Mesenchymal stem cell (in vitro differentiated cells and primary cell): ENCODE results near the gene TSN.
"Not testable (repeated sequence)": the region's sequence is repeated elsewhere in the genome, so short reads cannot be mapped to it uniquely, and the experiment has no call there.

Source experiments
- DNase-seq: peaks from one replicate; pipeline ENCODE4 v3.0.0-alpha.2; 2013
- H2AFZ ChIP-seq: one replicate; pipeline ENCODE4 v1.6.1; 2013; ENCODE audit warnings: low read depth, mild to moderate bottlenecking, control low read depth, inconsistent platforms, low read length, moderate library complexity
- H2AK5ac ChIP-seq: 2 replicates; pipeline ENCODE4 v1.6.1; 2013; ENCODE audit warnings: low read length, moderate library complexity, mild to moderate bottlenecking, inconsistent platforms; ENCODE audit not compliant: severe bottlenecking
- H2BK120ac ChIP-seq: one replicate; pipeline ENCODE4 v1.6.1; 2013; ENCODE audit warnings: low read depth, mild to moderate bottlenecking, inconsistent platforms, low read length, moderate library complexity
- H2BK12ac ChIP-seq, 2 experiments: one replicate each; pipeline ENCODE4 v1.6.1; 2013; ENCODE audit warnings: inconsistent platforms in 2 of 2, low read length in 2 of 2, mild to moderate bottlenecking in 2 of 2, moderate library complexity in 2 of 2, control low read depth in 1 of 2
- H2BK15ac ChIP-seq: one replicate; pipeline ENCODE4 v1.6.1; 2013; ENCODE audit warnings: mild to moderate bottlenecking, low read depth, inconsistent platforms; ENCODE audit not compliant: poor library complexity, severe bottlenecking
- H2BK5ac ChIP-seq: 2 replicates; pipeline ENCODE4 v1.6.1; 2013; ENCODE audit warnings: low read depth, mild to moderate bottlenecking, low read length, control low read depth, inconsistent platforms; ENCODE audit not compliant: poor library complexity, severe bottlenecking
- H3K14ac ChIP-seq, 2 experiments: one replicate each; pipeline ENCODE4 v1.6.1; 2013; ENCODE audit warnings: inconsistent platforms in 2 of 2, low read length in 2 of 2, control low read depth in 1 of 2, mild to moderate bottlenecking in 1 of 2, moderate library complexity in 1 of 2
- H3K18ac ChIP-seq, 2 experiments: one replicate each; pipeline ENCODE4 v1.6.1; 2013; ENCODE audit warnings: inconsistent platforms in 2 of 2, low read length in 2 of 2, control low read depth in 1 of 2, low read depth in 1 of 2, mild to moderate bottlenecking in 1 of 2
- H3K23ac ChIP-seq, 2 experiments: one replicate each; pipeline ENCODE4 v1.6.1; 2013; ENCODE audit warnings: inconsistent platforms in 2 of 2, low read length in 2 of 2, mild to moderate bottlenecking in 2 of 2, moderate library complexity in 2 of 2, control low read depth in 1 of 2
- H3K27ac ChIP-seq: 2 replicates; pipeline ENCODE4 v1.5.1; 2013; ENCODE audit warnings: mild to moderate bottlenecking, moderate library complexity, low read length, control low read depth, inconsistent platforms; ENCODE audit not compliant: poor library complexity, severe bottlenecking
- H3K27me3 ChIP-seq, 2 experiments: 2 replicates each; pipeline versions ENCODE4 v1.6.1 to v1.7.0; 2013; ENCODE audit warnings: low read length in 2 of 2, mild to moderate bottlenecking in 2 of 2, moderate library complexity in 2 of 2, control low read depth in 1 of 2, inconsistent platforms in 1 of 2; ENCODE audit not compliant: control insufficient read depth in 1 of 2, insufficient read depth in 1 of 2
- H3K36me3 ChIP-seq, 2 experiments: 2 replicates each; pipeline versions ENCODE4 v1.6.1 to v1.7.0; 2013; ENCODE audit warnings: low read length in 2 of 2, control low read depth in 1 of 2, inconsistent platforms in 1 of 2, low read depth in 1 of 2, mild to moderate bottlenecking in 1 of 2; ENCODE audit not compliant: insufficient read depth in 2 of 2, control insufficient read depth in 1 of 2
- H3K4ac ChIP-seq, 2 experiments: one replicate each; pipeline ENCODE4 v1.6.1; 2013; ENCODE audit warnings: inconsistent platforms in 2 of 2, low read length in 2 of 2, mild to moderate bottlenecking in 2 of 2, moderate library complexity in 2 of 2, control low read depth in 1 of 2, low read depth in 1 of 2
- H3K4me1 ChIP-seq: 2 replicates; pipeline ENCODE4 v1.6.1; 2013; ENCODE audit warnings: low read depth, low read length, control low read depth; ENCODE audit not compliant: control insufficient read depth, insufficient read depth
- H3K4me2 ChIP-seq: 2 replicates; pipeline ENCODE4 v1.6.1; 2013; ENCODE audit warnings: low read length, mild to moderate bottlenecking, inconsistent platforms; ENCODE audit not compliant: poor library complexity, severe bottlenecking
- H3K4me3 ChIP-seq, 2 experiments: 2 replicates each; pipeline versions ENCODE4 v1.5.1 to v1.7.0; 2013; ENCODE audit warnings: low read length in 2 of 2, mild to moderate bottlenecking in 2 of 2, control low read depth in 1 of 2, low read depth in 1 of 2; ENCODE audit not compliant: insufficient read depth in 1 of 2
- H3K79me1 ChIP-seq: replicated peaks from 2 replicates; pipeline ENCODE4 v1.6.1; 2013; ENCODE audit warnings: mild to moderate bottlenecking, control low read depth, low read length, inconsistent platforms; ENCODE audit not compliant: poor library complexity, severe bottlenecking
- H3K9ac ChIP-seq: 2 replicates; pipeline ENCODE4 v1.7.0; 2013; ENCODE audit warnings: mild to moderate bottlenecking, low read length, moderate library complexity
- H3K9me3 ChIP-seq: 2 replicates; pipeline ENCODE4 v1.7.0; 2013; ENCODE audit warnings: mild to moderate bottlenecking, low read length; ENCODE audit not compliant: control insufficient read depth
- H4K8ac ChIP-seq: one replicate; pipeline ENCODE4 v1.6.1; 2013; ENCODE audit warnings: inconsistent platforms, mild to moderate bottlenecking, low read length, moderate library complexity
- H4K91ac ChIP-seq: one replicate; pipeline ENCODE4 v1.6.1; 2013; ENCODE audit warnings: mild to moderate bottlenecking, low read length, inconsistent platforms
- WGBS: methylation state at CpG from one replicate; pipeline ENCODE4 v1.1.7; 2013; ENCODE audit warnings: mixed read lengths; 5-methylcytosine and 5-hydroxymethylcytosine counted together

The TSN gene

DNA sequence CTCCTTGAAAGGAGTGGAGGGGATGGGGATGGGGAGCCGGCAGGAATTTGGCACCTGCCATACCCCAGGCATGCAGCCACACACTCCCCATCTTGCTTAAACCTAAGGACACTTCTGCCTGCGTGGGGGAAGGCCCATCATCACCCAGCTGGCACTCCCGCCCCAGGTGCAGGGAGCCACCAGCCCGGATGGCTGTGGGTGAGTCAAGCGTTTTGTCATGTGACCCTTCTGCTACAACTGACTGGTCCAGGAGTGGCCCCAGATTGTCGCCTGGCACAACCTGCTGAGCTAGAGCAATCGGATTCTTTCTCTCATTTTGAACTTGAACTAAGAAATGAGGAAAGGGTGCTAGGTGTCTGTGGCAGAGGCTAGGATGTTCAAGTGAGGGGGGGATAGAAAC lies 61.3 kb downstream of the TSN start:
- Histone ChIP-seq H2BK5ac (no peak overlapping the region), H3K4me3 (no peak overlapping the region), H3K79me1 (no peaks in the 10 kb centered on the region), H3K27me3 (peaks cover 11 to 15% of the 10 kb centered on the region in 2 experiments), H4K8ac (no peak overlapping the region), H3K27ac (no peak overlapping the region), H3K14ac (peak overlapping the region in 1 of 2 experiments; percentile 55), H2BK120ac (no peak overlapping the region), H4K91ac (no peak overlapping the region), H2AFZ (no peak overlapping the region), H3K4me1 (no peaks in the 10 kb centered on the region), H3K4me2 (no peak overlapping the region), H3K9me3 (peaks cover 4% of the 10 kb centered on the region), H2AK5ac (no peak overlapping the region), H3K4ac (no peak overlapping the region), H3K9ac (no peak overlapping the region), H2BK15ac (no peak overlapping the region), H3K18ac (no peak overlapping the region), H3K23ac (no peak overlapping the region), H3K36me3 (no peaks in the 10 kb centered on the region), H2BK12ac (no peak overlapping the region)
- WGBS = 72% methylated on average over 7 of the region's 7 CpGs
- no peak for DNase-seq

DNA sequence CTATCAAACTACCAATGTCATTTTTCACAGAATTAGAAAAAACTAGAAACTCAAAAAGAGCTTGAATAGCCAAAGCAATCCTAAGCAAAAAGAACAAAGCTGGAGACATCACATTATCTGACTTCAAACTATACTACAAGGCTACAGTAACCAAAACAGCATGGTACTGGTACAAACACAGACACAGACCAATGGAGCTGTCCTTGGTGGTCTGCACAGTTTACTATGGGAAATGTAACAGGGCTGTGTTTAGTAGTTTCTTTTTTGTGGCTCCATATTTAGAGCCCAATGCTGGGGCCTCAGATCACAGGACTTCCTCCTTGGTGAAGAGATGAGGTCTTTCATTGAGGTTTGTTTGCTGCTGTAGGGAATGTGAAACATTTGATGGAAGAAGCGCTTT lies 61.9 kb downstream of the TSN start:
- DNase-seq, H3K14ac ChIP-seq, H3K9me3 ChIP-seq, H4K91ac ChIP-seq, H2AFZ ChIP-seq, H3K4me2 ChIP-seq, H3K9ac ChIP-seq, H2BK15ac ChIP-seq, H3K4me1 ChIP-seq, H3K4me3 ChIP-seq, H2BK12ac ChIP-seq, H3K4ac ChIP-seq, H3K18ac ChIP-seq, H4K8ac ChIP-seq, H3K36me3 ChIP-seq, H2BK5ac ChIP-seq, H3K27ac ChIP-seq, H3K79me1 ChIP-seq, H3K23ac ChIP-seq, H2BK120ac ChIP-seq, H2AK5ac ChIP-seq: not testable (repeated sequence)
- H3K27me3 ChIP-seq = peaks cover 11 to 14% of the 10 kb centered on the region in 2 experiments
- WGBS = 91% methylated on average over 1 of the region's 1 CpG
